ENCODE measurements around the gene ZNF445.

The ZNF445 gene

GRCh38 chr3:44451441-44451840, 26.0 kb downstream of the ZNF445 start:
- Histone ChIP-seq H3F3A (ENCODE audit: control insufficient read depth, insufficient read depth) (no peaks in the 10 kb centered on the region), H3K27me3 (ENCODE audit: control insufficient read depth, low read length) (no peaks in the 10 kb centered on the region), H3K4me1 (ENCODE audit: control insufficient read depth, low read length) (no peaks in the 10 kb centered on the region), H3K4me3 (ENCODE audit: low read length) (no peak overlapping the region), H3K79me2 (ENCODE audit: control insufficient read depth, low read length) (no peaks in the 10 kb centered on the region), H3K36me3 (ENCODE audit: control insufficient read depth, low read length) (peaks cover 81% of the 10 kb centered on the region), H3K9me2 (replicated peaks; ENCODE audit: control insufficient read depth, low read length) (no peaks in the 10 kb centered on the region), H3K27ac (ENCODE audit: low read depth, low read length) (no peak overlapping the region), H4K20me1 (ENCODE audit: control insufficient read depth, insufficient read depth, low read depth, low read length) (no peaks in the 10 kb centered on the region), H3K9me3 (ENCODE audit: control insufficient read depth, insufficient read depth, low read length) (no peaks in the 10 kb centered on the region), H3K4me2 (ENCODE audit: low read length) (no peak overlapping the region)
- TF ChIP-seq EZH2phosphoT487 (IDR thresholded peaks at IDR 0.05; ENCODE audit: borderline replicate concordance, low read length) (no peak), CTCF (IDR thresholded peaks at IDR 0.05; ENCODE audit: low read depth, low read length, poor library complexity, severe bottlenecking) (no peak)

- H3K9me2 ChIP-seq (replicated peaks; ENCODE audit: control insufficient read depth, low read length) = no peaks in the 10 kb centered on the region
- H3K27ac ChIP-seq (ENCODE audit: low read depth, low read length) = no peak overlapping the region
- H3K36me3 ChIP-seq (ENCODE audit: control insufficient read depth, low read length) = peaks cover 68% of the 10 kb centered on the region
- no peak for TF ChIP-seq CTCF (IDR thresholded peaks at IDR 0.05; ENCODE audit: low read depth, low read length, poor library complexity, severe bottlenecking)
- H3F3A ChIP-seq (ENCODE audit: control insufficient read depth, insufficient read depth) = no peaks in the 10 kb centered on the region
- H3K4me1 ChIP-seq (ENCODE audit: control insufficient read depth, low read length) = no peaks in the 10 kb centered on the region
- no peaks in the 10 kb centered on the region for H3K27me3 ChIP-seq (ENCODE audit: control insufficient read depth, low read length)
- H3K79me2 ChIP-seq (ENCODE audit: control insufficient read depth, low read length) = no peaks in the 10 kb centered on the region
- H3K4me2 ChIP-seq (ENCODE audit: low read length) = no peak overlapping the region
- no peaks in the 10 kb centered on the region for H4K20me1 ChIP-seq (ENCODE audit: control insufficient read depth, insufficient read depth, low read depth, low read length)
- H3K9me3 ChIP-seq (ENCODE audit: control insufficient read depth, insufficient read depth, low read length) = no peaks in the 10 kb centered on the region
- no peak overlapping the region for H3K4me3 ChIP-seq (ENCODE audit: low read length)
Observed at GRCh38 chr3:44446929-44447328, 30.5 kb downstream of the ZNF445 start.

- peaks cover 61% of the 10 kb centered on the region for H3K36me3 ChIP-seq (ENCODE audit: control insufficient read depth, low read length)
Observed at GRCh38 chr3:44445786-44446185, 31.7 kb downstream of the ZNF445 start.

GRCh38 chr3:44444896-44445691, 32.4 kb downstream of the ZNF445 start:
- H4K20me1 ChIP-seq (ENCODE audit: control insufficient read depth, insufficient read depth, low read depth, low read length) = no peaks in the 10 kb centered on the region
- no peaks in the 10 kb centered on the region for H3K9me2 ChIP-seq (replicated peaks; ENCODE audit: control insufficient read depth, low read length)
- H3K27ac ChIP-seq (ENCODE audit: low read depth, low read length) = no peak overlapping the region
- TF ChIP-seq CTCF (IDR thresholded peaks at IDR 0.05; ENCODE audit: low read depth, low read length, poor library complexity, severe bottlenecking) (no peak), EZH2phosphoT487 (IDR thresholded peaks at IDR 0.05; ENCODE audit: borderline replicate concordance, low read length) (no peak)
- no peak overlapping the region for H3K4me3 ChIP-seq (ENCODE audit: low read length)
- no peak overlapping the region for H3K4me2 ChIP-seq (ENCODE audit: low read length)
- peaks cover 4% of the 10 kb centered on the region for H3K4me1 ChIP-seq (ENCODE audit: control insufficient read depth, low read length)
- H3K27me3 ChIP-seq (ENCODE audit: control insufficient read depth, low read length) = no peaks in the 10 kb centered on the region
- H3K79me2 ChIP-seq (ENCODE audit: control insufficient read depth, low read length) = no peaks in the 10 kb centered on the region
- H3F3A ChIP-seq (ENCODE audit: control insufficient read depth, insufficient read depth) = no peaks in the 10 kb centered on the region
- peaks cover 54% of the 10 kb centered on the region for H3K36me3 ChIP-seq (ENCODE audit: control insufficient read depth, low read length)
- H3K9me3 ChIP-seq (ENCODE audit: control insufficient read depth, insufficient read depth, low read length) = no peaks in the 10 kb centered on the region

More at GRCh38 chr3:44445786-44446185, 31.7 kb downstream of the ZNF445 start:
- H3K27ac ChIP-seq (ENCODE audit: low read depth, low read length) = no peak overlapping the region
- no peaks in the 10 kb centered on the region for H3K9me3 ChIP-seq (ENCODE audit: control insufficient read depth, insufficient read depth, low read length)
- H3K4me3 ChIP-seq (ENCODE audit: low read length) = no peak overlapping the region
- H3K4me2 ChIP-seq (ENCODE audit: low read length) = no peak overlapping the region
- no peaks in the 10 kb centered on the region for H4K20me1 ChIP-seq (ENCODE audit: control insufficient read depth, insufficient read depth, low read depth, low read length)
- no peaks in the 10 kb centered on the region for H3K27me3 ChIP-seq (ENCODE audit: control insufficient read depth, low read length)
- TF ChIP-seq EZH2phosphoT487 (IDR thresholded peaks at IDR 0.05; ENCODE audit: borderline replicate concordance, low read length) = no peak
- H3K79me2 ChIP-seq (ENCODE audit: control insufficient read depth, low read length) = no peaks in the 10 kb centered on the region
- no peaks in the 10 kb centered on the region for H3K9me2 ChIP-seq (replicated peaks; ENCODE audit: control insufficient read depth, low read length)
- no peaks in the 10 kb centered on the region for H3F3A ChIP-seq (ENCODE audit: control insufficient read depth, insufficient read depth)
- no peaks in the 10 kb centered on the region for H3K4me1 ChIP-seq (ENCODE audit: control insufficient read depth, low read length)

Measured in DOHH2 (cell line).